Transverse colon (tissue), 4 donors: ENCODE data around the gene TNNC1. TPM values are rescaled to one million over a fixed set of nuclear protein-coding genes. Genes with fewer than 3 reads are reported as not detected.

Source experiments
- DNase-seq: peaks from one replicate; pipeline ENCODE4 v3.0.0-alpha.2; 2019
- H3K27ac ChIP-seq, 4 donors: fragments of 200-600 bp; sonication (generic); 2 replicates each; pipeline ENCODE4 v1.5.1; 2016 to 2018; ENCODE audit warnings: inconsistent platforms in 4 of 4
- H3K27me3 ChIP-seq: fragments of 200-600 bp; sonication (generic); 2 replicates; pipeline ENCODE4 v1.5.1; 2017; ENCODE audit warnings: inconsistent platforms
- H3K36me3 ChIP-seq, 4 donors: fragments of 200-600 bp; sonication (generic); 2 replicates each; pipeline ENCODE4 v1.5.1; 2017 to 2019; ENCODE audit warnings: inconsistent platforms in 4 of 4
- H3K4me1 ChIP-seq, 4 donors: fragments of 200-600 bp; sonication (generic); 2 replicates each; pipeline ENCODE4 v1.5.1; 2017 to 2020; ENCODE audit warnings: inconsistent platforms in 4 of 4
- H3K4me3 ChIP-seq, 4 donors: fragments of 200-600 bp; sonication (generic); 1 replicate in 1 of 4; 2 replicates in 3 of 4; pipeline versions ENCODE4 v1.5.1 to v1.6.1; 2017 to 2019; ENCODE audit warnings: inconsistent platforms in 4 of 4
- H3K9me3 ChIP-seq, 2 donors: fragments of 200-600 bp; sonication (generic); 2 replicates each; pipeline ENCODE4 v1.5.1; 2017 to 2019; ENCODE audit warnings: inconsistent platforms in 2 of 2
- CTCF ChIP-seq, 5 experiments: fragments of 200-600 bp in 3 of 5; fragments of 450-650 bp in 2 of 5; sonication (generic) in 3 of 5; IDR thresholded peaks; 1 replicate in 2 of 5; 2 replicates in 3 of 5; pipeline ENCODE4 v1.5.1; 2016 to 2017; ENCODE audit warnings: antibody characterized with exemption in 5 of 5, inconsistent platforms in 3 of 5, mild to moderate bottlenecking in 2 of 5, moderate library complexity in 1 of 5
- EP300 ChIP-seq: sonication (generic); formaldehyde crosslinking; IDR thresholded peaks from one replicate; pipeline ENCODE4 v1.6.1; 2017; ENCODE audit warnings: antibody characterized with exemption, low read depth
- POLR2A ChIP-seq: fragments of 450-650 bp; IDR thresholded peaks from one replicate; pipeline ENCODE4 v1.6.1; 2016; ENCODE audit warnings: antibody characterized with exemption, mild to moderate bottlenecking, moderate library complexity
- POLR2AphosphoS5 ChIP-seq, 3 donors: sonication (generic); formaldehyde crosslinking; IDR thresholded peaks; one replicate each; pipeline ENCODE4 v1.6.1; 2016; ENCODE audit warnings: antibody characterized with exemption in 3 of 3
- WGBS, 2 donors: methylation state at CpG; one replicate each; pipeline ENCODE4 v1.1.5; 2018; ENCODE audit warnings: low coverage in 1 of 2; 5-methylcytosine and 5-hydroxymethylcytosine counted together
- in situ Hi-C, 4 donors: fragments of 200-750 bp; cut with MboI; loops; one replicate each; pipeline versions ENCODE4 v1.15.0 to v1.15.1; 2017; ENCODE audit warnings: low sequenced_read_pairs in 3 of 4, low pct_ligation_motif_present in 1 of 4, low pct_unique_long_range_greater_than_20kb in 1 of 4
- intact Hi-C: fragments of 100-400 bp; cut with DNase I; formaldehyde crosslinking; loops from one replicate; pipeline ENCODE4 v1.15.1; 2023; ENCODE audit warnings: low total_unique reads
- total RNA-seq, 4 donors: library from RNA; depleted of rRNA; stranded (reverse); fragments of >200 nt; gene quantifications; one replicate each; pipeline ENCODE4 v1.1.0, GENCODE V29; 2016

The TNNC1 gene
- total RNA-seq, 4 donors from 2014 or later = 7.1 to 10.4 TPM; not detected in 2

DNA sequence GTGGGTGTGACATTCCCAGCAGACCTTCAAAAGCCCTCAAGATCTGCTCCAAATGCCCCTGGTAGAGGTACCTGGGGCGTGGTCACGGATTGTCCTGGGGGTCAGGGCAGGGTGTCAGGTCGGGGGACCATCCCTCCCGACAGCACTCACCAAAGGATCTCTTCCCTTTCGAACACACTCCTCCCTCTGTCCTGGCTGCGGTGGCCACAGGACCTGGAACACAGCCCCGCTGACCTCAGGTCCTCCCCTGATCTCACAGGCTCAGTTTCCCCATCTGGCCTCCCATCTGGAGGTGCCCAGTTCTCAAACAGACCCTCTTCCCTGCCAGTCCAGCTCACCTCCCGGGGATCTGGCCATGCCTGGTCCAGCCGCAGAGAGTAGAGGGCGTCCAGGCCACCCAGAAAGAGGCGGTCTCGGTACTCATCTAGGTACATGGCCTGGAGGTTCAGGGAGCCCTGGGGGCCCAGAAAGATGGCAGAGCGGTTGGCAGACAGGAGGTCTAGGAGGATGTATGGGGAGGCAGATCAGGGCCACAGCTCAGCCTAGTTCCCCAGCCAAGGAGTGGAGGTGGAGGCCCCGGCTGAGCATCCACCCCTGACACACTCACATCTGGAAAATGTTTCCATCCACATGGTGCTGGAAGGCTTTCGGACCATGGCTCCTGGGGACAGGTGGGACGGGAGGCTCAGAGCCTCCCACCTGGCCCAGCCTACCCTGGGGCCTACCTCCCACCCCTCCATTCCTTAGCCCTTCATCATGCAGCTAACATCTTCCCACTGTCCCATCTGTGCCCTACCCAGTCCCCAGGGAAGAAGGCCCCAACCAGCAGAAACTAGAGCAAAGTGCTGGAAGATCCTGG is 11.2 kb downstream of the TNNC1 start:
- intact Hi-C loops (no loop called here), in situ Hi-C loops (no loop called here)
- Histone ChIP-seq H3K4me3 (no peak overlapping the region), H3K9me3 (no peaks in the 10 kb centered on the region), H3K4me1 (peaks cover 5 to 12% (median 6%) of the 10 kb centered on the region in 4 donors), H3K27ac (no peak overlapping the region), H3K27me3 (no peaks in the 10 kb centered on the region), H3K36me3 (no peaks in the 10 kb centered on the region)
- WGBS, 2 donors = 94 to 100% methylated on average over 1 to 16 of the region's 16 CpGs
- DNase-seq = no peak
- TF ChIP-seq EP300 (no peak), POLR2AphosphoS5 (IDR thresholded peaks at IDR 0.05) (no peak), CTCF (IDR thresholded peaks at IDR 0.05) (no peak), POLR2A (no peak)

DNA sequence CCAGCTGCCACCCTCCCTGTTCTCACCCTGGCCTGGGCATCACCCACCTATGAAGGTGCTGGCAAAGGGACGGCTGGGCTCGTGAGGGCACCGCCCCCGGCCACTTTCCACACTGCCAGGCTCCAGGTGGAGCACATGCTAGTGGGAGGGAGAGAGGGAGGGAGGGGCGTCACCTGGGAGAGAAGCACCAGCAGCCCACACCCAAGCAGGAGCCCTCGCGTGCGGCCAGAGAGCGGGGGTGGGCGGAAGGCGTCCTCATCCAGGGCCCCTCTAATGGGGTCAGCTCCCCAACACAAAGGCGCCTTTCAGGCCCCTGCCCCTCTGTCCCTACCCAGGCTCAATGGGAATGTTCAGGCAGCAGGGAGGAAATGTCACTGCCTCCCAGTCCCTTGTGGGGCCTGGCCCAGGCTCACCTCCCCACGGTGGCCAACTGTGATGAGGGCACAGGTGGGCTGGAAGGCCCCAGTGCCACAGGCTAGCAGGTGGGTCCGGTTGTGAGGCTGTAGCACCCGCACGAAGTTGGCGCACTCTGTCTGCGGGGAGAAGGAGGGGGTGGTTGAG is 12.0 kb downstream of the TNNC1 start:
- in situ Hi-C loops = no loop called here
- H3K27ac ChIP-seq = no peak overlapping the region
- H3K9me3 ChIP-seq = no peaks in the 10 kb centered on the region
- peaks cover 5 to 8% (median 6%) of the 10 kb centered on the region in 4 donors for H3K4me1 ChIP-seq
- TF ChIP-seq EP300 = no peak
- no peak for TF ChIP-seq POLR2AphosphoS5 (IDR thresholded peaks at IDR 0.05)
- no peak for TF ChIP-seq CTCF (IDR thresholded peaks at IDR 0.05)
- no peak for TF ChIP-seq POLR2A
- no peaks in the 10 kb centered on the region for H3K27me3 ChIP-seq
- intact Hi-C loops = no loop called here
- DNase-seq = no peak
- H3K36me3 ChIP-seq = no peaks in the 10 kb centered on the region
- WGBS, 2 donors = 88% methylated on average over 18 of the region's 18 CpGs; no CpG with 5 or more reads in 1 of the 2 donors
- no peak overlapping the region for H3K4me3 ChIP-seq

GRCh38 chr3:52441091-52441771 is 12.6 kb downstream of the TNNC1 start:
- Histone ChIP-seq H3K4me1 (peaks cover 5 to 7% (median 6%) of the 10 kb centered on the region in 4 donors), H3K4me3 (no peak overlapping the region), H3K9me3 (no peaks in the 10 kb centered on the region), H3K36me3 (no peaks in the 10 kb centered on the region), H3K27me3 (no peaks in the 10 kb centered on the region), H3K27ac (no peak overlapping the region)
- DNase-seq = no peak
- TF ChIP-seq POLR2AphosphoS5 (IDR thresholded peaks at IDR 0.05) (no peak), CTCF (IDR thresholded peaks at IDR 0.05) (no peak), POLR2A (no peak), EP300 (no peak)
- 87% methylated on average over 22 of the region's 23 CpGs; no CpG with 5 or more reads in 1 of the 2 donors for WGBS, 2 donors
- in situ Hi-C loops (no loop called here), intact Hi-C loops (no loop called here)

DNA sequence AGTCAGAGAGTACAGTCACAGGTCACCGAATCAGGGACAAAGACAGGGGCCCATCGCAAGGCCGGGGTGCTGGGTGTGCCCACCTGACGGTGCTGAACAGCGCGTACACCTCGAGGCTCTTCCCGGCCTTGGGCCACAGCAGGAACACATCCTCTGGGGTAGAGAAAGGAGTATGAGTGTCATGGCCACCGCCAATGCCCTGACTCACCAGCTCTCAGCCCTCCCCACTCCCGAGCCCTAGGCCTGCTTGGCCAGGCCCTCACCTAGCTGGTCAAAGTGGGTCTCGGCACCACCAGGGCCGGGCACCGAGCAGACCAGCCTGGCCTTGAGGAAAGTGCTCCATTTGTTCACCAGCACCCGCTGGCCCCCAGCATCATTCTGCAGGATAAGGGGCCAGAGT is 13.2 kb downstream of the TNNC1 start:
- no peak for DNase-seq
- WGBS, 2 donors = 95% methylated on average over 14 of the region's 14 CpGs; no CpG with 5 or more reads in 1 of the 2 donors
- intact Hi-C loops = no loop called here
- Histone ChIP-seq H3K27ac (no peak overlapping the region), H3K36me3 (no peaks in the 10 kb centered on the region), H3K4me3 (no peak overlapping the region), H3K4me1 (peaks cover 5 to 7% (median 6%) of the 10 kb centered on the region in 4 donors), H3K9me3 (no peaks in the 10 kb centered on the region), H3K27me3 (no peaks in the 10 kb centered on the region)
- in situ Hi-C loops = no loop called here
- no peak for TF ChIP-seq EP300
- TF ChIP-seq POLR2A = no peak
- no peak for TF ChIP-seq CTCF (IDR thresholded peaks at IDR 0.05)
